ENCODE data around the gene CD163L1. TPM values are rescaled to one million over a fixed set of nuclear protein-coding genes. Genes with fewer than 3 reads are reported as not detected.

CD163L1 gene
- total RNA-seq, result under 1 TPM in 1 of 2 donors, not detected in 1; 0.08 TPM
- 0 to 0.08 reads per million in 2 donors for total RNA-seq

DNA sequence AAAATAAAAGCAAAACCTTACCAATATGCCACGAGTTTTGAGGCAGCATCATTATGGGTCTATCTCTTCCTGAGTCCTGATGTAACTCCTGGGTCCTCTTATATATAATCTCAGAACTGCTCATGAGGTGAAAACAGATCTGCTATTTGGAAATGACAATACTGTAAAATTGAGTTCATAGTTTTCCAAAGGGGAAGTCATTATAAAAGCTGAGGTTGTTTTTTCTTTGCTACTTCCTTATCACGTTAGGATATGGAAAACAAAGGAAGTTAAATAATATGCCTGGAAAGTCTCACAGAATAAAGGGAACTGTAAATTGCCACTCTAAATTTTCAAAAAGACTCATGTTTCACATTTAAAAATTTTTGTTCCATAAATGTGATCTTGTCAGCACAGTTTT is at the start of gene CD163L1:
Gene CD163L1, minus strand, starts transcription at position 78 of the 400 bp plus-strand sequence. Its CDS starts 26 bp downstream, at position 52.
- no peaks in the 10 kb centered on the region for H3K9me3 ChIP-seq (ENCODE audit: control insufficient read depth, low read length, poor library complexity, severe bottlenecking)
- peaks cover 4% of the 10 kb centered on the region for H3K36me3 Mint-ChIP-seq (ENCODE audit: low read depth)
- no peaks in the 10 kb centered on the region for H3K4me1 Mint-ChIP-seq
- no peak within 1 kb of the TSS for H3K27ac Mint-ChIP-seq
- ATAC-seq (no peak), DNase-seq (no peak)
- H3K27me3 Mint-ChIP-seq, result peaks cover 69% of the 10 kb centered on the region
- no peak within 1 kb of the TSS for H3K4me3 Mint-ChIP-seq

GRCh38 chr12:7493006-7493405 is 49.1 kb upstream of the CD163L1 start:
- Mint-ChIP-seq H3K4me1 (no peaks in the 10 kb centered on the region), H3K27ac (no peak overlapping the region), H3K36me3 (ENCODE audit: low read depth) (no peaks in the 10 kb centered on the region), H3K4me3 (no peak overlapping the region), H3K27me3 (peaks cover 55% of the 10 kb centered on the region)
- H3K9me3 ChIP-seq (ENCODE audit: control insufficient read depth, low read length, poor library complexity, severe bottlenecking), result no peaks in the 10 kb centered on the region
- no peak for ATAC-seq
- DNase-seq, result no peak

DNA sequence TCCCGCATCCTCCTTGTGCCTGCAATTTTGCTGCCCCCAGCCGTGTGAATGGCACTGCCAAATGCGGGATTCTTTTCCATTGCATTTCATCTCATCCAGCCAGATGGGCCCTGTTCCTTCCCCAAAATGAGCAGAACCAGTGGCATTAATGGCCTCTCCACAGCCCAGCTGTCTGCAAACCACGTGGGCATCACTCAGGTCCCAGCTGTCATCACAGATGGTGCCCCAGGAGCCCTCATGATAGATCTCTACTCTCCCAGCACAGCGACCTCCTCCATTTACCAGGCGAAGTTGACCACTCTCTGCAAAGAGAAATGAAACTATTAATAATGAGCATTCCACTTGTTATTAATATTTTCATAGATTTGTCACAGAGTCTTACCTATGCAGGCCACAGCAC is 42.6 kb upstream of the CD163L1 start:
- peaks cover 49% of the 10 kb centered on the region for H3K27me3 Mint-ChIP-seq
- no peaks in the 10 kb centered on the region for H3K4me1 Mint-ChIP-seq
- DNase-seq (no peak), ATAC-seq (no peak)
- no peak overlapping the region for H3K4me3 Mint-ChIP-seq
- no peak overlapping the region for H3K27ac Mint-ChIP-seq
- no peaks in the 10 kb centered on the region for H3K9me3 ChIP-seq (ENCODE audit: control insufficient read depth, low read length, poor library complexity, severe bottlenecking)
- H3K36me3 Mint-ChIP-seq (ENCODE audit: low read depth), result no peaks in the 10 kb centered on the region

DNA sequence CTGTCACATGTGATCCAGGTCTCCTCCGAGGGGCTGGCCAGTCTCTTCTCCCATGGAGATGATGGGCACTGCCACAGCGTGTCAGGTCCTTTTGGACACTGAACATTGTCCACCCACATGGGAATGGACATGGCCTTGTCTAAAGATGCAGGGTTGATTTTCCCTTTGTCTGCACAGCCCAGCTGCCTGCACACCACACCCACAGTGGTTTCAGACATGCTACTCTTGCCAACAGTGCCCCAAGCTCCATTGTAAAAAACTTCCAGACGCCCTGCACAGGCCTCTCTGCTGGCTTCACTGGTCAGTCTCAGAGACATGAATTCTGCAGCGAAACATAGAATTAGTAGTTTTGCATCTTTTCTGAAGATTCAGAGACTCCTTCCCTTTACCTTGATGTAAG is 41.1 kb upstream of the CD163L1 start:
- Mint-ChIP-seq H3K36me3 (ENCODE audit: low read depth) (no peaks in the 10 kb centered on the region), H3K4me3 (no peak overlapping the region), H3K27me3 (peaks cover 40% of the 10 kb centered on the region), H3K27ac (no peak overlapping the region), H3K4me1 (no peaks in the 10 kb centered on the region)
- no peaks in the 10 kb centered on the region for H3K9me3 ChIP-seq (ENCODE audit: control insufficient read depth, low read length, poor library complexity, severe bottlenecking)
- ATAC-seq, result no peak
- no peak for DNase-seq

GRCh38 chr12:7483343-7483742 is 39.4 kb upstream of the CD163L1 start:
- no peak overlapping the region for H3K4me3 Mint-ChIP-seq
- ATAC-seq, result no peak
- H3K36me3 Mint-ChIP-seq (ENCODE audit: low read depth), result no peaks in the 10 kb centered on the region

GRCh38 chr12:7479771-7480170 is 35.8 kb upstream of the CD163L1 start:
- Mint-ChIP-seq H3K27ac (no peak overlapping the region), H3K4me1 (no peaks in the 10 kb centered on the region), H3K36me3 (ENCODE audit: low read depth) (no peaks in the 10 kb centered on the region), H3K27me3 (peaks cover 19% of the 10 kb centered on the region), H3K4me3 (no peak overlapping the region)
- ATAC-seq, result no peak
- H3K9me3 ChIP-seq (ENCODE audit: control insufficient read depth, low read length, poor library complexity, severe bottlenecking), result no peaks in the 10 kb centered on the region
- no peak for DNase-seq

More at GRCh38 chr12:7483343-7483742, 39.4 kb upstream of the CD163L1 start:
- no peaks in the 10 kb centered on the region for H3K9me3 ChIP-seq (ENCODE audit: control insufficient read depth, low read length, poor library complexity, severe bottlenecking)
- Mint-ChIP-seq H3K27ac (no peak overlapping the region), H3K4me1 (no peaks in the 10 kb centered on the region), H3K27me3 (peaks cover 40% of the 10 kb centered on the region)
- no peak for DNase-seq

GRCh38 chr12:7472060-7472459 is 28.1 kb upstream of the CD163L1 start:
- Mint-ChIP-seq H3K36me3 (ENCODE audit: low read depth) (no peaks in the 10 kb centered on the region), H3K27ac (no peak overlapping the region), H3K4me1 (no peaks in the 10 kb centered on the region), H3K4me3 (no peak overlapping the region), H3K27me3 (no peaks in the 10 kb centered on the region)
- ATAC-seq, result no peak
- H3K9me3 ChIP-seq (ENCODE audit: control insufficient read depth, low read length, poor library complexity, severe bottlenecking), result peaks cover 3% of the 10 kb centered on the region
- DNase-seq, result no peak

GRCh38 chr12:7460375-7461259 is 16.7 kb upstream of the CD163L1 start:
- H3K27me3 Mint-ChIP-seq, result peaks cover 27% of the 10 kb centered on the region
- no peak overlapping the region for H3K4me3 Mint-ChIP-seq
- ATAC-seq, result peak; percentile 84
- H3K9me3 ChIP-seq (ENCODE audit: control insufficient read depth, low read length, poor library complexity, severe bottlenecking), result no peaks in the 10 kb centered on the region
- peak in 1 of 3 donors; percentile 45 for DNase-seq
- peak overlapping the region; percentile 62 for H3K27ac Mint-ChIP-seq
- no peaks in the 10 kb centered on the region for H3K4me1 Mint-ChIP-seq
- H3K36me3 Mint-ChIP-seq (ENCODE audit: low read depth), result peaks cover 2% of the 10 kb centered on the region

DNA sequence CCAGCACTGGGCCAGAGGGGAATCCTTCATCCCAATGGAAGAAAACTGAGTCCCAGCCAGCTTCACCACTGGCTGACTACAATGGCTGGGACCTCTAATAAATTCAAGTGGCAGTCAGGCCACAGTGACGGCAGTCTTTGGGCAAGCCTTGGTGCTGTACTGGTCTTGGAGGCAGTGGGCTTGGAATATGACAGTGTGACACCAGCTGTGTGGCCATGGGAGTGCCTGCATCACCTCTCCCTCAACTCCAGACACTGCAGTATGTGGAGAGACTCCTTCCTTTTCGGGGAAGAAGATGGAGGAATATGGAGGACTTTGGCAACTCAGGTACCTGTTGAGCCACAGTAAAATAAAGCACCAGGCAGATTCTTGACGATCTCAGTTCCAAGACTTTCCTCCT is 16.0 kb upstream of the CD163L1 start:
- no peaks in the 10 kb centered on the region for H3K9me3 ChIP-seq (ENCODE audit: control insufficient read depth, low read length, poor library complexity, severe bottlenecking)
- no peak for DNase-seq
- Mint-ChIP-seq H3K36me3 (ENCODE audit: low read depth) (peaks cover 2% of the 10 kb centered on the region), H3K27ac (no peak overlapping the region), H3K4me1 (no peaks in the 10 kb centered on the region), H3K4me3 (no peak overlapping the region), H3K27me3 (peaks cover 23% of the 10 kb centered on the region)
- no peak for ATAC-seq

- H3K9me3 ChIP-seq (ENCODE audit: control insufficient read depth, low read length, poor library complexity, severe bottlenecking), result no peaks in the 10 kb centered on the region
- H3K4me1 Mint-ChIP-seq, result no peaks in the 10 kb centered on the region
- ATAC-seq, result no peak
- H3K27me3 Mint-ChIP-seq, result peaks cover 33% of the 10 kb centered on the region
- H3K36me3 Mint-ChIP-seq (ENCODE audit: low read depth), result peaks cover 2% of the 10 kb centered on the region
- H3K4me3 Mint-ChIP-seq, result no peak overlapping the region
- DNase-seq, result no peak
- H3K27ac Mint-ChIP-seq, result no peak overlapping the region
These were observed 7.8 kb upstream of the CD163L1 start for GRCh38 chr12:7451756-7452155.

DNA sequence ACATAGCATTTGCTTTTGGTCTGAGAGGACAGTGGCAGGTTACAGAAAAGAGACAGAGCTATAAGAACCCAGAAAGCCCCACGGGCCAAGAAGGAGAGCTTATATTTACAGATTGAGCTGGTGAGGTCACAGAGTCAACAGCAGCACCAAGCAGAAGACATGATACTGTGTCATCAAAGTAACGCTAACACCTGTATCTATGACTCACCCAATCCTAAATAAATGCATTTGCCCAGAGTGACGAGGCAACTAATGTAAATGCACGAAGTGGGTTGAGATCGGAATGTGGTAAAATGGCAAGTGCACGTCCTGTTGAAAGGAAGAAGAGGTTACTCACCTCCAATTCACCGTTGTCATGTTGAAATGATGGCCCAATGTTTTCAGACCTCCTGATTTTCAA is 6.7 kb upstream of the CD163L1 start:
- peaks cover 2% of the 10 kb centered on the region for H3K36me3 Mint-ChIP-seq (ENCODE audit: low read depth)
- peaks cover 43% of the 10 kb centered on the region for H3K27me3 Mint-ChIP-seq
- no peak overlapping the region for H3K27ac Mint-ChIP-seq
- ATAC-seq (no peak), DNase-seq (no peak)
- H3K4me3 Mint-ChIP-seq, result no peak overlapping the region
- no peaks in the 10 kb centered on the region for H3K9me3 ChIP-seq (ENCODE audit: control insufficient read depth, low read length, poor library complexity, severe bottlenecking)
- no peaks in the 10 kb centered on the region for H3K4me1 Mint-ChIP-seq

DNA sequence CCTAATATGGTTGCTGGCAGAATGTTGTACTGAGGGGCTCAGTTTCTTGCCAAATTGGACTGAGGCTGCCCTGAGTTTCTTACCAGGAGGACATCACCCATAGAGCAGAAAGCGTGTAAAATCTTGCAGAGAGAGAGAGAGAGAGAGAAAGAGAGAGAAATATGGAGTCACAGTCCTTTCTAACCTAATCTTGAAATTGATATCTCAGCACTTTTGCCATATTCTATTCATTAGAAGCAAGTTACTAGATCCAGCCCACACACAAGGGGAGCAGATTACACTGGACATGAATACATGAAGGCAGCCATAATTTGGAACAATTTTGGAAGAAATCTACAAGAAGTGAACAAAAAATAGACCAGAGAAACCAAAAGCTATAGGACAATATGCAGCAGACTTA is 4.1 kb upstream of the CD163L1 start:
- ATAC-seq (no peak), DNase-seq (no peak)
- no peak overlapping the region for H3K4me3 Mint-ChIP-seq
- peaks cover 56% of the 10 kb centered on the region for H3K27me3 Mint-ChIP-seq
- H3K4me1 Mint-ChIP-seq, result no peaks in the 10 kb centered on the region
- no peaks in the 10 kb centered on the region for H3K9me3 ChIP-seq (ENCODE audit: control insufficient read depth, low read length, poor library complexity, severe bottlenecking)
- no peak overlapping the region for H3K27ac Mint-ChIP-seq
- no peaks in the 10 kb centered on the region for H3K36me3 Mint-ChIP-seq (ENCODE audit: low read depth)

GRCh38 chr12:7444537-7444936 is 584 bp upstream of the CD163L1 start:
- no peaks in the 10 kb centered on the region for H3K4me1 Mint-ChIP-seq
- H3K36me3 Mint-ChIP-seq (ENCODE audit: low read depth), result peaks cover 4% of the 10 kb centered on the region
- no peak overlapping the region for H3K27ac Mint-ChIP-seq
- no peak for DNase-seq
- no peak for ATAC-seq
- H3K27me3 Mint-ChIP-seq, result peaks cover 72% of the 10 kb centered on the region
- no peaks in the 10 kb centered on the region for H3K9me3 ChIP-seq (ENCODE audit: control insufficient read depth, low read length, poor library complexity, severe bottlenecking)
- H3K4me3 Mint-ChIP-seq, result no peak overlapping the region

GRCh38 chr12:7441216-7441615 is 2.7 kb downstream of the CD163L1 start:
- no peaks in the 10 kb centered on the region for H3K9me3 ChIP-seq (ENCODE audit: control insufficient read depth, low read length, poor library complexity, severe bottlenecking)
- Mint-ChIP-seq H3K4me3 (no peak overlapping the region), H3K27me3 (peaks cover 42% of the 10 kb centered on the region), H3K27ac (no peak overlapping the region), H3K4me1 (no peaks in the 10 kb centered on the region), H3K36me3 (ENCODE audit: low read depth) (peaks cover 4% of the 10 kb centered on the region)
- ATAC-seq (no peak), DNase-seq (no peak)
